Measurements from ENCODE around the gene LUC7L2.
"Not testable (repeated sequence)": the region's sequence is repeated elsewhere in the genome, so short reads cannot be mapped to it uniquely, and the experiment has no call there.

Gene LUC7L2

DNA sequence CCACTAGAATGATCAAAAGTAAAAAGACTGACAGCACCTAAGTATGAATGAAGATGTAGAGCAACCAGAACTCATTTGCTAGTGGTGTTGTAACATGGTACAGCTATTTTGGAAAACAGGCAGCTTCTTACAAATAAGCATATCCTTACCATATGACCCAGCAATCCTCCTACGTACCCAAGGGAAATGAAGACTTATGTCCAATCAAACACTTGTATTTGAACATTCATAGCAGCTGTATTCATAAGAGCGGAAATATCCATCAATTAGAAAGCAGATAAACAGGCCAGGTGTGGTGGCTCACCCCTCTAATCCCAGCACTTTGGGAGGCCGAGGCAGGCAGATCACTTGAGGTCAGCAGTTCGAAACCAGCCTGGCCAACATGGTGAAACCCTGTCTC is 70.7 kb downstream of the LUC7L2 start:
- no peak for DNase-seq
- in situ Hi-C loops (cut with MboI; ENCODE audit: low pct_unique_long_range_greater_than_20kb, low sequenced_read_pairs): no loop called here

DNA sequence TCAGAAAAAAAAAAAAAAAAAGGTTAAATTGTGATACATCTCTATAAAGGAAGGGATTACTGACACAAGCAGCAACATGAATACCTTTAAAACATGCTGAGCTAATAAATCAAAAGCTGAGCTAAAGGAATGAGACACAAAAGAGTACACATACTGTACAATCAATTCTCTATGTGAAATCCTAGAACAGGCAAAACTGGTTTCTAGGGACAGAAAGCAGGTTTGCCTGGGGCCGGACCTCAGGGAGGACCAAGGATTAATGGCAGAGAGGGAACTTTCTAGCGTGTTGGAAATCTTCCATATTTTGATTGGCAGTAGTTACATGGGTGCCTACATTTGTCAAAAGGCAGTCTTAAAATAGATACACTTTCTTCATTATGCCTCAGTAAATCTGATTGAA is 71.3 kb downstream of the LUC7L2 start:
- in situ Hi-C loops (cut with MboI; ENCODE audit: low pct_unique_long_range_greater_than_20kb, low sequenced_read_pairs): no loop called here
- DNase-seq: no peak

DNA sequence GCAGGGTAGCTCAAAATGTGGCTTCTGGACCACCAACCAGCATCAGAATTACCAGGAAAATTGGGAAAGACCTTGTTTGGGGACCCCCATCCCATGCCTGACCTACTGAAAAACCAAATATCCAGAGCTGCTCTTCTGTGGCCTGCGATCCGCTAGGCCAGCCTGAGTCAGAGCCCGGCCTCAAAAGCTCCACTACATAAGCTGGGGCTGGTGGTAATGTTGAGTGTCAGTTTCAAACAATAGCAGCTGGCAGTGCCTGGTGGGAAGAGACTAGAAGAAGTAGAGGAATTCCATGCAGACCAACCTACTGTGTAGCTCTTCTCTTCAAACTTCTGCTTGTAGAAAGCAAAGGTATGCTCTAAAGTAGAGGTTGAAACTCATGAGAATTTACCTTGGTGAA is 71.8 kb downstream of the LUC7L2 start:
- in situ Hi-C loops (cut with MboI; ENCODE audit: low pct_unique_long_range_greater_than_20kb, low sequenced_read_pairs): no loop called here
- DNase-seq: no peak

DNA sequence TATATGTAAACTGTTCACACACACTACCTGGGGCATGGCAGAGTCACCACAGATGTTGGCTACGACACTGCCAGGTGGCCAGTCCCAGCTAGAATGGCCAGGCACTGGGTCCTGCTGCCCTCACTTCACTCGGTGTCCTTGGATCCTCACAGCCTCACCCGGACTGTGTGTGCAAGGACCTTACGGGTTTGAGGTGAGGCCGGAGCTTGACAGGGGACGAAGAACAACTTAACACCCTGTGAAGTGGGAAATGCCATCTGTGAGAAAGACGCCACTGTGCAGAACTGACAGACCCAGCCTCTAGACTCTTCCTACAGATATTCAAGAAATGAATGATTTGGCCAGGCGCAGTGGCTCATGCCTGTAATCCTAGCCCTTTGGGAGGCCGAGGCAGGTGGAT is 77.1 kb downstream of the LUC7L2 start:
- in situ Hi-C loops (cut with MboI; ENCODE audit: low pct_unique_long_range_greater_than_20kb, low sequenced_read_pairs): no loop called here
- no peak for DNase-seq

DNA sequence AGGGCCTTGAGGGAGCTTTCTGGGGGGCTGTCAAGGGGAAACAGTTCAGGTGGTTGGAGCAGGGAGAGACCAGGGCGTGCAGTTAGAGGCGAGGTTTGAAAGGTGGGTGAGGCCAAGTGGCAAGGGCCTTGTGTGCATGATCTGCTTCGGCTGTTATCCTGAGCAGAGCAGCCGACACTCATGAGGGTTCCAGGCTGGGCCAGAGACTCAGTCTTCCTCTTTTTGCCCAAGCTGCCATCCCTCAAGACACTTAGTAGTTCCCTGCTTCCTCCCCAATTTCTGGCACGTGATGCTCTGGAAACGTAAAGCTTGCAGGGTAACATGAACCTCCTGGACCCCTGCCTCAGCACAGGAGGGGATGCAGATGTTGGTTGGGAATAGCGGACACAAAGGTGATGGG is 79.7 kb downstream of the LUC7L2 start:
- in situ Hi-C loops (cut with MboI; ENCODE audit: low pct_unique_long_range_greater_than_20kb, low sequenced_read_pairs): no loop called here
- DNase-seq: no peak

DNA sequence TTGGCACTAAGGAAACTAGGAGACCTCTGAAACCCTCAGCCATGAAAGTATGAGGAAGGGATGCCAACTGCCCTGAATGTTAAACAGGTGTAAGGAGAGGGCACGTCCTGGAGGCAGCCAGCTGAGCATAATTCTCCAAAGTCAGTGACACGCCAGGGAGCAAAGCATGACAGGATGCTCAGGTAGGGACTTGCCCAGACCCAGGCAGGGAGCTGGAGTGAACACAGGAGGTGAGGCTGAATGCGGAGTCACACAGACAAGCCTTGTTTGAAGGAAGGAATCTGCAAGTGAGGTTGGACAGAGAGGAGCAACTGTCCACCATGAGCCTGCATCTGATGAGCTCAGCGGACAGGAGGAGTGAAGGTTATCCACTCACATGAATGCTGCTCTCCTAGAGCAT is 82.3 kb downstream of the LUC7L2 start:
- in situ Hi-C loops (cut with MboI; ENCODE audit: low pct_unique_long_range_greater_than_20kb, low sequenced_read_pairs): no loop called here
- DNase-seq: no peak

DNA sequence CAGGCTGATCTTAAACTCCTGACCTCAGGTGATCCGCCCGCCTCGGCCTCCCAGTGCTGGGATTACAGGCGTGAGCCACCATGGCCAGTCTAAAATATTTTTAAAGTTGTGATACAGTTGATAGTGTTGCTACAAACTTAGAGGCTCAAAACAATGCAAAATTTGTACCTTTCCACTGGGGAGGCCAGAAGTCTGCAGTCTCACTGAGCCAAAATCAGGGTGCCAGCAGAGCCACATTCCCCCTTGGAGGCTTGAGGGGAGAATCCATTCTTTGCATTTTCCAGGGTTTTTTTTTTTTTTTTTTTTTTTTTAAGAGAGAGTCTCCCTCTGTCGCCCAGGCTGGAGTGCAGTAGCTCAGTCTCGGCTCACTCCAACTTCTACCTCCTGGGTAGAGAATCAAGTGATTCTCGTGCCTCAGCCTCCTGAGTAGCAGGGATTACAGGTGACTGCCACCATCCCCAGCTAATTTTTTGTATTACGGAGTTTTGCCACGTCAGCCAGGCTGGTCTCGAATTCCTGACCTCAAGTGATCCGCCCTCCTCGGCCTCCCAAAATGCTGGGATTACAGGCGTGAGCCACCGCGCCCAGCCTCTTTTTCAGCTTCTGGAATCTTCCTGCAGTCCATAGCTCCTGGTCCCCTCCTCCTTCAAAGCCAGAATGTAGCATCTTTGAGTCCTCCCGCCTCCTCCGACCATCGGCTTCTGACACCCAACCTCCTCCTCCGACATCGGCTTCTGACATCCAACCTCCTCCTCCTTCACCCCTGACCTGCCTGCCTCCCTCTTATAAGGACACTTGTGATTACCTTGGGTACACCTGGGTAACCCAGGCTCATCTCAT is 86.6 kb downstream of the LUC7L2 start:
- DNase-seq: no peak
- in situ Hi-C loops (cut with MboI; ENCODE audit: low pct_unique_long_range_greater_than_20kb, low sequenced_read_pairs): no loop called here

DNA sequence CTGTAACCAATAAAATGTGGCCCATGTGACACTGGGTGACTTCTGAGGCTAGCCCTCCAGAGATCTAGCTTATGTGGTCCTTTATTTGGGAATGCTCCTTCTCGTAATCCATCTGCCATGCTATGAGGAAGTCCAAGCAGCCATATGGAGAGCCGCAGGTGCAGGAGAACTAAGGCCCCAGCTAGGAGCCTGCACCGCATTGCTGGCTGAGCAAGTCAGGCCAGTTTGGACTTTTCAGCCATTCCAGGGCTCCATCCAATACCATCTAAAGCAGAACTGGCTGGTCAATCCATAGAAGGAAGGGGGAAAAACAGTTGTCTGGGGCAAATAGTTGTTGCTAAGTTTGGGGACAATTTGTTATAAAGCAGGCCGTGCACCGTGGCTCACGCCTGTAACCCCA is 91.2 kb downstream of the LUC7L2 start:
- DNase-seq: no peak
- in situ Hi-C loops (cut with MboI; ENCODE audit: low pct_unique_long_range_greater_than_20kb, low sequenced_read_pairs): no loop called here

DNA sequence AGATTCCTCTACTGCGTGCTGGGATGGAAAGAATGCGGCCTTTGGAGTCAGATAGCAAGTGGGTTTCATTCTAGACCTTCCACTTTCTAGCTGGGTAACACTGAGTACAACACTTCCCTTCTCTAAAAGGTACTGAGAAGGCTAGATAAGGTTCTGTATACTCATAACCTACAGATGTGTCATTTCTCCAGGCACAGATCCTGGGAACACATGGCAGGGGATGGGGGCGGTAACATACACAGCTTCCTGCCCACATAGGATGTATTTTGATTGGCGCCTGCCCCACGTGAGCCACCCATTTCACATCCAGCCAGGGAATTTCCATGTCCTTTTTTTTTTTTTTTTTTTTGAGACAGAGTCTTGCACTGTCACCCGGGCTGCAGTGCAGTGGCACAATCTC is 91.9 kb downstream of the LUC7L2 start:
- in situ Hi-C loops (cut with MboI; ENCODE audit: low pct_unique_long_range_greater_than_20kb, low sequenced_read_pairs): no loop called here
- DNase-seq: no peak

DNA sequence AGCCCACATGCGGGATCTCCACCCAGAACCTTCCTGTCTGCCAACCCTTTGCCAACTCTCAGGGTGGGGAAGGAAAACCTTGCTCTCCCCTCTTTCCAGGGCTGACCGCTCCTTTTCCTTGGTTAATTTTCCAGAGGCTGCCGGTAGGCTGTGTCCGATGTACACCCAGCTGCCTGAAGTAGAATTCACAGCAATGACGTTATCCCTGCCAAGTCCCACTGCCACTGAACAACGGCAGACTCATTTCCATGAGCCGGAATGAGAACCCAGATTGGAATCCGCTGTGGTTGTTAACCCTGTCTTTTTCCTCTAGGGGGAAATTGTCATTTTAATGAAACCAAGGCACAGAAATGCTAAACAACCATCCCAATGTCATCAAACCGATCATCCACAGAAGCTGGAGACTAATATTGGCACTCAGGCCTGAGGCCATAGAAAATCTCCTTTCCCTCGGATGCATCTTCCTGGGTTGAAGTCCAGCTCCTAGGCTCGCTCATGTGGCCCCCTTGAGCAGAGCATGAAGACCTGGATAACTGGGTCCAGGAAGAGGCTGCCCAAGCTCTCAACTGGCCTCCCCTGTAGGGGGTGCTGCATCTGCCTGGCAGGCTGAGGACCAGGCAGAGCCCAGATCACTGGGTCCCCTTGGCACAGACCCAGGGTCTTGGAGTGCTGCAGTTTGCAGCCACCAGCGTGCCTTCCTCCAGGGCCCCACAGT is 93.4 kb downstream of the LUC7L2 start:
- in situ Hi-C loops (cut with MboI; ENCODE audit: low pct_unique_long_range_greater_than_20kb, low sequenced_read_pairs): no loop called here
- no peak for DNase-seq

DNA sequence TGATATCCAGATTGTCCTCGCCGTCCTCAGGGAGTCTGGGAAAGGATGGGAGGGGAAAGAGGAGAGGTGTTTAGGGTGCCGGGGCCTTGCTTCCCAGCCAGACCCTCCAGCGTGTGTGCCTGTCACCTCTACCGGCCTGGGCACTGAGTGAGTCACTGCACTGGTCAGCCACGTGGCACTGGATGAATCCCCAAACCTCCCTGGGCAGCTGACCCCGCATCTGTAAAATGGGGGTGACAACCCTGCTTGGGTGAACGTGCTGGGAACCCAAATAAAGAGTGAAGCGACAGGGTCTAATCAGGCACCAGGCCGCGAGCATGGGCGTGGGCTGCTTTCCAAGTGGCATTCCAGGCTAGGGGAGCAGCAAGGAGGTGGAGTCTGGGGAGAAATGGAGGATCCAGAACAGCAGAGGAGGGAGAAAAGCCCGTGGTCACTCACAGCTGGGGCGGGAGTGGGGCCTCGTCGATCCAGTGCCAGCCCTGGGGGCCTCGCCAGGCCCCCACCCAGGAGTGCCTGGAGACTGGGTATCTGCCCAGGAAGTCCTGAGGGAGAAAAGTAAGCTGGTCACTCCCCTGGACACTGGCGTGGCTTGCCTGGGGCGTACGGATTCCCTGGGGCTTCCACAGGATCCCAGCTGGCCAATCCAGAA is 94.1 kb downstream of the LUC7L2 start:
- no peak for DNase-seq
- in situ Hi-C loops (cut with MboI; ENCODE audit: low pct_unique_long_range_greater_than_20kb, low sequenced_read_pairs): no loop called here

DNA sequence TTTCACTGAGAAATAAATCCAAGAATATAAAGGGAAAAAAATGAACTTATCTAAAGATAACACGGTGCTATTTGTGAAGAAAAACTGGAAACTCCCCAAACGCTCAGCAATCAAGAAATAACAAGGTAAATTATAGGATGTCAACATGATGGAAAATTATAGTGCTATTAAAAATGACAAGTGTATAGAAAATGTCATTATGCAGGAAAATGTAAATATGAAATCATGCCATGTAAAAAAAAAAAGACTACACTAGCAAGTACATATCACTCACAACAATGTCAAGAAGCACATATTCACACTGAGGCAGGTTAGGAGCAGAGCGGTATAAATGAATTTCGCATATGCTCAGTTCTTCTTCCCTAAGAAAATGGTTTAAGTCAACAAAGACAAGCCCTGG is 96.1 kb downstream of the LUC7L2 start:
- in situ Hi-C loops (cut with MboI; ENCODE audit: low pct_unique_long_range_greater_than_20kb, low sequenced_read_pairs): no loop called here
- no peak for DNase-seq

DNA sequence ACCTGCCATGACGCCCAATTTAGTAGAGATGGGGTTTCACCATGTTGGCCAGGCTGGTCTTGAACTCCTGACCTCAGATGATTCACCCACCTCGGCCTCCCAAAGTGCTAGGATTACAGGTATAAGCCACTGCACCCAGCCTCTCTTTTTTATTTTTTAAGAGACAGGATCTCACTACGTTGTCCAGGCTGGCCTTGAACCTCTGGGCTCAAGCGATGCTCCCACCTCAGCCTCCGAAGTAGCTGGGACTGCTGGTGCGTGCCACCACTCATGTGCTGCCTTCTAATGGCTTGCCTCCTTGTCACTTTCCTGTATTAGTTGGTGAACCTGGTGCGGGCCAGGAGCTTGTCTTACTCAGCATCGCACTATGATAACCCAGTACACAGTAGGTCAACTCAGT is 96.8 kb downstream of the LUC7L2 start:
- no peak for DNase-seq
- in situ Hi-C loops (cut with MboI; ENCODE audit: low pct_unique_long_range_greater_than_20kb, low sequenced_read_pairs): no loop called here

DNA sequence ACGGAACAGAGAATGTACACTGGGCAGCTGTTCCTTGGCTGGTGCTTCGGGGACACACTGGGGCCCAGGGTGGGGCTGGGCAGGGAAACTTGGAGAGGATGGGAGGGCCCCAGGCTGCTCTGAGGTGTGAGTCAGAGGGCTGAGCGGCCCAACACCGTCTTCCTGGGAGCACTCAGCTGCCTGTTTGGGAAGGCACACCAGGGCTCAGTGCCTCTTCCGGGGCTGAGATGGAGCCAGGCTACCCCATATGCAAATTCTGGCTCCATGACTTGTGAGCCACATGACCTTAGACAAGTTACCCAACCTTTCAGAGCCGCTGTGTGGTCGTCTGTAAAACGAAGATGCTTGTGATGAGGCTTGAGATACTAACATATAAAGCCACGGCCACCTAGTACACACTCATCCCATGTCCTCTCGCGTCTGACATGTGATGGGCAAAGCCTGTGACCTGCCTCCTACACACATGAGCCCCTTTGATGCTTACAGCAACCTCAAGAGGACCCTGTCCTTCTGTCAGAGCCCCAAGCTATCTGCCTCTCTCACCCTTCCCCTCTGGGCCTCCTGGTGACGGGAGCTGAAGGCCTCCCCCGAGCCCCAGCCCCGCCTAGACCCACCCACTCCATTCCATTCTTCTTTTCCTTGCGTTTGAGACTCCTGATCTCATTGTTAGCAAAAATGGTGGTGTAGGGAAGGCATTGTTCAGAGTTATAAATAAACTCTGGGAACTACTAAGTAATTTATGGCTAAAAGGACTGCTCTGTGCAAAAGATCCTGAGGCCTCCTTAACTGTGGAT is 97.7 kb downstream of the LUC7L2 start:
- in situ Hi-C loops (cut with MboI; ENCODE audit: low pct_unique_long_range_greater_than_20kb, low sequenced_read_pairs): no loop called here
- DNase-seq: no peak

DNA sequence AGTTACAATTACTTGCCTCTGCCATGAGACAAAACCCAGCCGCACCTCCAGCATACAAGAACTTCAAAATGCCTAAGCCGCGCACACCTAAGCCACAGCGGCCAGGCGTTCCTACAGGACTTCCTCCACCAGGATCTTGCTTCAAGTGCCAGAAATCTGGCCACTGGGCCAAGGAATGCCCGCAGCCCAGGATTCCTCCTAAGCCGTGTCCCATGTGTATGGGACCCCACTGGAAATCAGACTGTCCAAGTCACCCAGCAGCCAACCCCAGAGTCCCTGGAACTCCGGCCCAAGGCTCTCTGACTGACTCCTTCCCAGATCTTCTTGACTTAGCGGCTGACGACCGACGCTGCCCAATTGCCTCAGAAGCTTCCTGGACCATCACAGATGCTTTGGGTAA is 103.7 kb downstream of the LUC7L2 start:
- DNase-seq; in situ Hi-C loops (cut with MboI; ENCODE audit: low pct_unique_long_range_greater_than_20kb, low sequenced_read_pairs): not testable (repeated sequence)

DNA sequence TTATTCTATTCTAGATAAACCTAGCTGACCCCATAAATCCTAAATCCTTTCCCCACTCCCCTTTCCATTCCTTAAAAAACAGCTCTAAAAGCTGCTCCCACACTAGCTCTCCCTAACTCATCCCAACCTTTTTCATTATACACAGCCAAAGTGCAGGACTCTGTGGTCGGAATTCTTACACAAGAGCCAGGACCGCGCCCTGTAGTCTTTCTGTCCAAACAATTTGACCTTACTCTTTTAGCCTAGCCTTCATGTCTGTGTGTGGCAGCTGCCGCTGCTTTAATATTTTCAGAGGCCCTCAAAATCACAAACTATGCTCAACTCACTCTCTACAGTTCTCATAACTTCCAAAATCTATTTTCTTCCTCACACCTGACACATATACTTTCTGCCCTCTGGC is 104.8 kb downstream of the LUC7L2 start:
- DNase-seq; in situ Hi-C loops (cut with MboI; ENCODE audit: low pct_unique_long_range_greater_than_20kb, low sequenced_read_pairs): not testable (repeated sequence)

DNA sequence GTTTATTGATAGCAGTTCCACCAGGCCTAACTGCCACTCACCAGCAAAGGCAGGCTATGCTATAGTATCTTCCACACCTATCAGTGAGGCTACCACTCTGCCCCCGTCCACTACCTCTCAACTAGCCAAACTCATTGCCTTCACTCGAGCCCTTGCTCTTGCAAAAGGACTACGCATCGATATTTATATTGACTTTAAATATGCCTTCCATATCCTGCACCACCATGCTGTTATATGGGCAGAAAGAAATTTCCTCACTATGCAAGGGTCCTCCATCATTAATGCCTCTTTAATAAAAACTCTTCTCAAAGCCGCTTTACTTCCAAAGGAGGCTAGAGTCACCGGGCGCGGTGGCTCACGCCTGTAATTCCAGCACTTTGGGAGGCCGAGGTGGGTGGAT is 105.4 kb downstream of the LUC7L2 start:
- DNase-seq; in situ Hi-C loops (cut with MboI; ENCODE audit: low pct_unique_long_range_greater_than_20kb, low sequenced_read_pairs): not testable (repeated sequence)

DNA sequence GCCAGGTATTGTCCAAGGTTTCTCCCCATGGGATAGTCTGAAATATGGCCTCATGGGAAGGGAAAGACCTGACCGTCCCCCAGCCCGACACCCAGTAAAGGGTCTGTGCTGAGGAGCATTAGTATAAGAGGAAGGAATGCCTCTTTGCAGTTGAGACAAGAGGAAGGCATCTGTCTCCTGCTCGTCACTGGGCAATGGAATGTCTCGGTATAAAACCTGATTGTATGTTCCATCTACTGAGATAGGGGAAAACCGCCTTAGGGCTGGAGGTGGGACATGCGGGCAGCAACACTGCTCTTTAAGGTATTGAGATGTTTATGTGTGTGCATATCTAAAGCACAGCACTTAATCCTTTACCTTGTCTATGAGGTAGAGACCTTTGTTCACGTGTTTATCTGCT is 108.0 kb downstream of the LUC7L2 start:
- in situ Hi-C loops (cut with MboI; ENCODE audit: low pct_unique_long_range_greater_than_20kb, low sequenced_read_pairs); DNase-seq: not testable (repeated sequence)

DNA sequence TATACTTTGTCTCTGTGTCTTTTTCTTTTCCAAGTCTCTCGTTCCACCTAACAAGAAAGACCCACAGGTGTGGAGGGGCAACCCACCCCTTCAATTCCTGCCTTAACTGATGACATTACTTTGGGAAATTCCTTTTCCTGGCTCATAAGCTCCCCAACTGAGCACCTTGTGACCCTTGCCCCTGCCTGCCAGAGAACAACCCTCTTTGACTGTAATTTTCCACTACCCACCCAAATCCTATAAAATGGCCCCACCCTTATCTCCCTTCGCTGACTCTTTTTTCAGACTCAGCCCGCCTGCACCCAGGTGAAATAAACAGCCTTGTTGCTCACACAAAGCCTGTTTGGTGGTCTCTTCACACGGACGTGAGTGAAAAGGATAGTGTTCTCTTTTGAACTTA is 108.6 kb downstream of the LUC7L2 start:
- DNase-seq; in situ Hi-C loops (cut with MboI; ENCODE audit: low pct_unique_long_range_greater_than_20kb, low sequenced_read_pairs): not testable (repeated sequence)

Measured in KBM-7 (cell line).